H9 (cell line): ENCODE data around the gene NAIP. TPM values are rescaled to one million over a fixed set of nuclear protein-coding genes. Genes with fewer than 3 reads are reported as not detected.
"Not testable (repeated sequence)": the region's sequence is repeated elsewhere in the genome, so short reads cannot be mapped to it uniquely, and the experiment has no call there.

ENCODE experiments used
- DNase-seq: peaks from one replicate; pipeline ENCODE4 v3.0.0-alpha.2; 2017
- H2AFZ ChIP-seq: one replicate; pipeline ENCODE4 v1.6.1; 2013; ENCODE audit warnings: mild to moderate bottlenecking, low read length, control low read depth, moderate library complexity
- H2AK5ac ChIP-seq: 2 replicates; pipeline ENCODE4 v1.6.1; 2013; ENCODE audit warnings: low read length, control low read depth, mixed read lengths; ENCODE audit not compliant: insufficient read length
- H2BK120ac ChIP-seq: one replicate; pipeline ENCODE4 v1.6.1; 2013; ENCODE audit warnings: low read depth, mild to moderate bottlenecking, low read length, control low read depth, inconsistent platforms; ENCODE audit not compliant: poor library complexity, severe bottlenecking
- H2BK12ac ChIP-seq: 2 replicates; pipeline ENCODE4 v1.6.1; 2013; ENCODE audit warnings: low read length, control low read depth, mixed read lengths, low read depth; ENCODE audit not compliant: insufficient read length
- H2BK15ac ChIP-seq: 2 replicates; pipeline ENCODE4 v1.6.1; 2013; ENCODE audit warnings: low read depth, low read length, control low read depth
- H2BK20ac ChIP-seq: one replicate; pipeline ENCODE4 v1.6.1; 2013; ENCODE audit warnings: low read depth, mild to moderate bottlenecking, low read length, control low read depth, inconsistent platforms; ENCODE audit not compliant: poor library complexity, severe bottlenecking
- H2BK5ac ChIP-seq: 2 replicates; pipeline ENCODE4 v1.6.1; 2013; ENCODE audit warnings: low read length, control low read depth, mixed read lengths; ENCODE audit not compliant: insufficient read length
- H3K14ac ChIP-seq: 2 replicates; pipeline ENCODE4 v1.6.1; 2013; ENCODE audit warnings: low read length, control low read depth; ENCODE audit not compliant: insufficient read depth
- H3K18ac ChIP-seq: 2 replicates; pipeline ENCODE4 v1.6.1; 2013; ENCODE audit warnings: low read depth, mild to moderate bottlenecking, mixed read lengths, low read length, control low read depth; ENCODE audit not compliant: insufficient read length
- H3K23ac ChIP-seq: 2 replicates; pipeline ENCODE4 v1.6.1; 2013; ENCODE audit warnings: low read length, control low read depth, mixed read lengths, low read depth; ENCODE audit not compliant: insufficient read length
- H3K23me2 ChIP-seq: 2 replicates; pipeline ENCODE4 v1.6.1; 2013; ENCODE audit warnings: low read depth, mild to moderate bottlenecking, mixed read lengths, low read length, control low read depth; ENCODE audit not compliant: insufficient read length, poor library complexity, severe bottlenecking
- H3K27ac ChIP-seq: 2 replicates; pipeline ENCODE4 v1.5.1; 2013; ENCODE audit warnings: low read length, control low read depth, mixed read lengths, low read depth; ENCODE audit not compliant: insufficient read length
- H3K27me3 ChIP-seq: 2 replicates; pipeline ENCODE4 v1.6.1; 2013; ENCODE audit warnings: low read length, control low read depth, inconsistent platforms; ENCODE audit not compliant: insufficient read depth
- H3K4ac ChIP-seq: 2 replicates; pipeline ENCODE4 v1.6.1; 2013; ENCODE audit warnings: low read depth, mild to moderate bottlenecking, control low read depth, inconsistent platforms, low read length, moderate library complexity
- H3K4me1 ChIP-seq: 2 replicates; pipeline ENCODE4 v1.6.1; 2013; ENCODE audit warnings: low read length, control low read depth, inconsistent platforms; ENCODE audit not compliant: insufficient read depth
- H3K4me2 ChIP-seq: 2 replicates; pipeline ENCODE4 v1.6.1; 2013; ENCODE audit warnings: low read length, control low read depth, mixed read lengths; ENCODE audit not compliant: insufficient read length, insufficient read depth
- H3K56ac ChIP-seq: 2 replicates; pipeline ENCODE4 v1.6.1; 2013; ENCODE audit warnings: low read depth, mild to moderate bottlenecking, mixed read lengths, low read length, control low read depth; ENCODE audit not compliant: insufficient read length
- H3K79me1 ChIP-seq: 2 replicates; pipeline ENCODE4 v1.6.1; 2013; ENCODE audit warnings: low read depth, mild to moderate bottlenecking, moderate library complexity, low read length, control low read depth, inconsistent platforms; ENCODE audit not compliant: insufficient read depth, poor library complexity, severe bottlenecking
- H3K79me2 ChIP-seq: 2 replicates; pipeline ENCODE4 v1.6.1; 2013; ENCODE audit warnings: low read length, control low read depth, inconsistent platforms; ENCODE audit not compliant: insufficient read depth
- H3K9ac ChIP-seq: 2 replicates; pipeline ENCODE4 v1.6.1; 2013; ENCODE audit warnings: low read length, control low read depth, mixed read lengths; ENCODE audit not compliant: insufficient read length; ENCODE audit errors: extremely low read depth
- H3K9me3 ChIP-seq: one replicate; pipeline ENCODE4 v1.6.1; 2013; ENCODE audit warnings: low read depth, low read length, inconsistent platforms; ENCODE audit not compliant: control insufficient read depth
- H3T11ph ChIP-seq: one replicate; pipeline ENCODE4 v1.6.1; 2013; ENCODE audit warnings: mild to moderate bottlenecking, low read length, control low read depth, inconsistent platforms
- H4K20me1 ChIP-seq: one replicate; pipeline ENCODE4 v1.6.1; 2013; ENCODE audit not compliant: control insufficient read depth, insufficient read length, insufficient read depth
- H4K5ac ChIP-seq: 2 replicates; pipeline ENCODE4 v1.6.1; 2013; ENCODE audit warnings: low read depth, mild to moderate bottlenecking, mixed read lengths, low read length, control low read depth; ENCODE audit not compliant: insufficient read length
- H4K8ac ChIP-seq: replicated peaks from 2 replicates; pipeline ENCODE4 v1.6.1; 2013; ENCODE audit warnings: low read length, control low read depth, mixed read lengths, low read depth; ENCODE audit not compliant: insufficient read length
- H4K91ac ChIP-seq: 2 replicates; pipeline ENCODE4 v1.6.1; 2013; ENCODE audit warnings: low read depth, mild to moderate bottlenecking, moderate library complexity, mixed read lengths, low read length, control low read depth; ENCODE audit not compliant: insufficient read length
- H3K27ac Mint-ChIP-seq, 3 experiments: 2 replicates in 2 of 3; 3 replicates in 1 of 3; pipeline ENCODE4 v1.8.0; 2020 to 2021; ENCODE audit warnings: mixed read lengths in 3 of 3, mild to moderate bottlenecking in 1 of 3, moderate library complexity in 1 of 3
- H3K27me3 Mint-ChIP-seq: 2 replicates; pipeline ENCODE4 v1.8.0; 2021; ENCODE audit warnings: low read depth, mild to moderate bottlenecking, moderate library complexity, mixed read lengths
- H3K36me3 Mint-ChIP-seq, 3 experiments: 2 replicates in 2 of 3; 3 replicates in 1 of 3; pipeline ENCODE4 v1.8.0; 2020 to 2021; ENCODE audit warnings: low read depth in 3 of 3, mixed read lengths in 3 of 3; ENCODE audit not compliant: insufficient read depth in 1 of 3
- H3K4me1 Mint-ChIP-seq, 2 experiments: 2 replicates each; pipeline ENCODE4 v1.8.0; 2020; ENCODE audit warnings: mixed read lengths in 2 of 2
- H3K4me3 Mint-ChIP-seq, 2 experiments: 2 replicates in 1 of 2; 3 replicates in 1 of 2; pipeline ENCODE4 v1.8.0; 2020 to 2021; ENCODE audit warnings: mild to moderate bottlenecking in 2 of 2, mixed read lengths in 2 of 2, moderate library complexity in 1 of 2
- H3K9me3 Mint-ChIP-seq, 2 experiments: 2 replicates in 1 of 2; 3 replicates in 1 of 2; pipeline ENCODE4 v1.8.0; 2020; ENCODE audit warnings: mild to moderate bottlenecking in 2 of 2, mixed read lengths in 2 of 2, moderate library complexity in 1 of 2
- WGBS: extraction: QIAGEN DNeasy Blood & Tissue Kit; methylation state at CpG from one replicate; pipeline ENCODE4 v1.1.7; 2013; ENCODE audit warnings: missing lambda C conversion rate, low lambda C conversion rate, mixed read lengths; ENCODE audit not compliant: insufficient read length; ENCODE audit errors: extremely low coverage; 5-methylcytosine and 5-hydroxymethylcytosine counted together
- long read RNA-seq: library from polyadenylated mRNA; unstranded; transcript quantifications from one replicate; pipeline ENCODE4 v2.0.0, GENCODE V29; 2020
- total RNA-seq: library from RNA; stranded (reverse); gene quantifications from 2 replicates; pipeline ENCODE4 v1.2.1, GENCODE V29; 2021

NAIP gene
- total RNA-seq = 2.2 and 2.8 TPM in 2 replicates
- long read RNA-seq, full-length matches to known transcripts = 2 of 2 reads
- long read RNA-seq, partial matches to known transcripts = 0 of 2 reads
- long read RNA-seq, other reads (novel, unspliced or antisense) = 0 of 2 reads

- H3K27ac Mint-ChIP-seq, H3K9ac ChIP-seq, H2BK120ac ChIP-seq, H3K23me2 ChIP-seq, H3K4me1 ChIP-seq, H2BK12ac ChIP-seq, H2BK15ac ChIP-seq, H3K4me2 ChIP-seq, H3K79me2 ChIP-seq, H4K91ac ChIP-seq, H3K4ac ChIP-seq, H3K36me3 Mint-ChIP-seq, H2AK5ac ChIP-seq, DNase-seq, H3K14ac ChIP-seq, H3K23ac ChIP-seq, H2BK5ac ChIP-seq, H3K27me3 Mint-ChIP-seq, H4K8ac ChIP-seq, H3K56ac ChIP-seq, H4K5ac ChIP-seq, H3T11ph ChIP-seq, H4K20me1 ChIP-seq, H3K27me3 ChIP-seq, H3K9me3 Mint-ChIP-seq, H3K9me3 ChIP-seq, H3K4me3 Mint-ChIP-seq, H3K4me1 Mint-ChIP-seq, H3K18ac ChIP-seq, H2BK20ac ChIP-seq, H3K27ac ChIP-seq, H3K79me1 ChIP-seq, H2AFZ ChIP-seq: not testable (repeated sequence)
- WGBS = no CpG with 5 or more reads among the region's 8 CpGs
Measured at GRCh38 chr5:71025289-71025953, at the start of gene NAIP. Gene NAIP, minus strand, starts transcription at chr5:71025339. Its CDS starts 12,424 bp downstream, at chr5:71012915.

- H3K36me3 Mint-ChIP-seq, H3T11ph ChIP-seq, H3K79me1 ChIP-seq, H3K9ac ChIP-seq, H3K9me3 ChIP-seq, H4K20me1 ChIP-seq, H3K27me3 Mint-ChIP-seq, H2BK120ac ChIP-seq, H2BK12ac ChIP-seq, H4K5ac ChIP-seq, H3K27ac ChIP-seq, H3K4me1 Mint-ChIP-seq, DNase-seq, H3K4ac ChIP-seq, H4K8ac ChIP-seq, H3K23ac ChIP-seq, H4K91ac ChIP-seq, H3K14ac ChIP-seq, H3K79me2 ChIP-seq, H3K4me1 ChIP-seq, H3K9me3 Mint-ChIP-seq, H2AFZ ChIP-seq, H3K23me2 ChIP-seq, H2BK5ac ChIP-seq, H3K27ac Mint-ChIP-seq, H2BK15ac ChIP-seq, H3K4me2 ChIP-seq, H3K18ac ChIP-seq, H3K56ac ChIP-seq, H3K27me3 ChIP-seq, H2BK20ac ChIP-seq, H3K4me3 Mint-ChIP-seq, H2AK5ac ChIP-seq: not testable (repeated sequence)
- no CpG with 5 or more reads among the region's 46 CpGs for WGBS
Measured at GRCh38 chr5:71067262-71067928, 42.3 kb upstream of the NAIP start, which contains the start of gene GTF2H2. Gene GTF2H2, minus strand, starts transcription at chr5:71067676. Its CDS starts 4,913 bp downstream, at chr5:71062763.
